HG03439 (cell line): ENCODE data around the gene TNRC6B.
"Not testable (repeated sequence)": the region's sequence is repeated elsewhere in the genome, so short reads cannot be mapped to it uniquely, and the experiment has no call there.

Experiments
- ATAC-seq: cut with Tn5 transposase; IDR thresholded peaks from one replicate; pipeline ENCODE4 v1.9.1; 2021; ENCODE audit warnings: mild to moderate bottlenecking, moderate library complexity; ENCODE audit not compliant: unreplicated experiment

TNRC6B gene, protein sequence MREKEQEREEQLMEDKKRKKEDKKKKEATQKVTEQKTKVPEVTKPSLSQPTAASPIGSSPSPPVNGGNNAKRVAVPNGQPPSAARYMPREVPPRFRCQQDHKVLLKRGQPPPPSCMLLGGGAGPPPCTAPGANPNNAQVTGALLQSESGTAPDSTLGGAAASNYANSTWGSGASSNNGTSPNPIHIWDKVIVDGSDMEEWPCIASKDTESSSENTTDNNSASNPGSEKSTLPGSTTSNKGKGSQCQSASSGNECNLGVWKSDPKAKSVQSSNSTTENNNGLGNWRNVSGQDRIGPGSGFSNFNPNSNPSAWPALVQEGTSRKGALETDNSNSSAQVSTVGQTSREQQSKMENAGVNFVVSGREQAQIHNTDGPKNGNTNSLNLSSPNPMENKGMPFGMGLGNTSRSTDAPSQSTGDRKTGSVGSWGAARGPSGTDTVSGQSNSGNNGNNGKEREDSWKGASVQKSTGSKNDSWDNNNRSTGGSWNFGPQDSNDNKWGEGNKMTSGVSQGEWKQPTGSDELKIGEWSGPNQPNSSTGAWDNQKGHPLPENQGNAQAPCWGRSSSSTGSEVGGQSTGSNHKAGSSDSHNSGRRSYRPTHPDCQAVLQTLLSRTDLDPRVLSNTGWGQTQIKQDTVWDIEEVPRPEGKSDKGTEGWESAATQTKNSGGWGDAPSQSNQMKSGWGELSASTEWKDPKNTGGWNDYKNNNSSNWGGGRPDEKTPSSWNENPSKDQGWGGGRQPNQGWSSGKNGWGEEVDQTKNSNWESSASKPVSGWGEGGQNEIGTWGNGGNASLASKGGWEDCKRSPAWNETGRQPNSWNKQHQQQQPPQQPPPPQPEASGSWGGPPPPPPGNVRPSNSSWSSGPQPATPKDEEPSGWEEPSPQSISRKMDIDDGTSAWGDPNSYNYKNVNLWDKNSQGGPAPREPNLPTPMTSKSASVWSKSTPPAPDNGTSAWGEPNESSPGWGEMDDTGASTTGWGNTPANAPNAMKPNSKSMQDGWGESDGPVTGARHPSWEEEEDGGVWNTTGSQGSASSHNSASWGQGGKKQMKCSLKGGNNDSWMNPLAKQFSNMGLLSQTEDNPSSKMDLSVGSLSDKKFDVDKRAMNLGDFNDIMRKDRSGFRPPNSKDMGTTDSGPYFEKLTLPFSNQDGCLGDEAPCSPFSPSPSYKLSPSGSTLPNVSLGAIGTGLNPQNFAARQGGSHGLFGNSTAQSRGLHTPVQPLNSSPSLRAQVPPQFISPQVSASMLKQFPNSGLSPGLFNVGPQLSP (N-terminal part only)

GRCh38 chr22:40177738-40178416 lies at the start of gene TNRC6B:
TSS of gene TNRC6B (plus strand) at chr22:40177925. CDS start at chr22:40178136, 211 bp downstream.
- ATAC-seq, result peak; percentile 88

- ATAC-seq, result no peak
Observed at GRCh38 chr22:40128989-40129388, 48.7 kb upstream of the TNRC6B start.

DNA sequence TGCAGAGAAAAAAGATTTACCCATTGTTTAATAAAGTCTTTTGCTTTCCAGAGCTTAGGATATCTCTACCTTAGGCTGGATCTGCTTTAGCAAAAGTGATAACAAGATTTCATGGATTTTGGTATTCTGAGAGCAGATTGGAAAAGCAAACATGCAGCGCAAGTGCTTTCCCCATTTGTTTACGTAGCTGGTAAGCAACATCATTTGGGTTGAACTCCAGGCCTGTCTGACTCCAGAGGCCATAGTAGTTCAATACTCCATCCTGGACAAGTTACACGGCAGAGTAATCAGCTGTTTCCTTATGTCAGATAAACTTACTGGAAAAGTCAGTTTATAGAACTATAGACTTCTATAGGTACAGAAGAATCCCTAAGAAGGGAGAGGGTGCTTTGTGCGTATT lies 40.6 kb upstream of the TNRC6B start:
- ATAC-seq, result no peak

- ATAC-seq, result no peak
Observed at GRCh38 chr22:40138866-40139265, 38.9 kb upstream of the TNRC6B start.

- no peak for ATAC-seq
Observed at GRCh38 chr22:40147388-40148176, 30.1 kb upstream of the TNRC6B start.

DNA sequence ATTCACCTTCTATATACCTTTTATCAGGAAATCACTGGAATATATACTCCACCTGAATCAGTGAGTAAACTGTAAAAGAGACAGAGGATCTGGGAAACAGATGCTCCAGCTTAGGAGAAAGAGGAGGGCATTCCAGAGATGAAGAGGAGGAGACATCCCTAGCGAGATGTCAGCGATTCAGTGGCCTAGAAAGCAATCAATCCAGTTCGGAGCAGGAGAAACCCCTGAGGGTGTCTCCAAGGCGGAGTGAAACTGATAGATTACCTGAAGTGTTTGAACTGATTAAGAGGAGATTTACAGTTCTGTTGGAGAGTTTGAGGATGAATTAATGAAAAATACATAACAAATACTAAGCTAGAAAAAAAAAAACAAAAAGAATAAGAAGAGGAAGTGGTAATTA lies 24.5 kb upstream of the TNRC6B start:
- ATAC-seq, result no peak

- ATAC-seq, result no peak
Observed at GRCh38 chr22:40153705-40154104, 24.0 kb upstream of the TNRC6B start.

DNA sequence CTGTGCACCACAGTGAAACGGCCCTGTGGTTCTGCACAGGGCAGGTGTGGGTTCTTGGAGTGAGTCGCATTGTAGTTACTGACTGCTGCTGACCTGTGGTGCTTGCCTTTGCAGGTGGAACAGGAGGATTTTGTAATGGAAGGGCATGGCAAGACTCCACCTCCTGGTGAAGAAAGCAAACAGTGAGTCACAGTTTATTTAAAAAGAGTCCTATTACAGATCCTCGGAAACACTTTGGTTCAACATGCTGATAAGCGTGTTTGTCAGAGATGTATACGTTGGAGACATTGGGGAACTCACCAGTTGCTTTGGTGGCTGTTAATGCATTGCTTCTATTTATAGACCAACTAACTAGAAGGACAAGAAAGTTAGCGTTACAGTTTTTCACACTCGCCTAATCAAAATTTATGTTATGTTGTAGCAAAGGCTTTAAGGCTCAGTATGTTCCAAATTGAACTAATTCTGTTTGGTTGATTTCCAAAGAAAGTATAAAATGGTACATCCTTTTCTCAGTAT lies 21.7 kb upstream of the TNRC6B start:
- ATAC-seq, result no peak

- not testable (repeated sequence) for ATAC-seq
Observed at GRCh38 chr22:40156682-40157081, 21.0 kb upstream of the TNRC6B start.

DNA sequence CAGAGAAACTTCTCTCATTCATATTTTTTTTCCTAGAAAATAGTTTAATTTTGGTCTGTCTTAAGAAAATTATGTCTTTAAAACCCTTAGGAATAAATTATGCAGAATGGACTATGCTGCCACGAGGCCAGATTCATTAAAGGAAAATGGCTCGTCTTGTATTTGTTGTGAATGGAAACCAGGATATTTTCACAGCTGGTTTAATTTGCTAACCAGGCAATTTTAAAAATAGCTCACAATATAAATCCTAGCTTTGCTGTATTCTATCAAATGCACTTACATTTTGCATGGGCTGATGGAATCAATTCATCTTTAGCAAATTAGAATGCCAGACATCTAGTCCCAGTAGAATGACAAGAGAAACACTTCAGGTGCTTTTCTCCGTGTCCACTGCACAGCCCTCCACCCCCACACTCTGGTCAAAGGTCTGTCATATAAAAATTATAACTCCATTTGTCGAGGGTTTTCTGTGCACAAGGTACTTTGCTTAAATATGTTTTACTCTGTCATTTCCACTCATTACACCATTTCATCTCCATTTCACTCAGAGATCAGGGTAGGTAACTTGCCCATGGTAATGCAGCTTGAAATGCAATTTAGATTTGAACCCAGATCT lies 20.3 kb upstream of the TNRC6B start:
- no peak for ATAC-seq

GRCh38 chr22:40161194-40161593 lies 16.5 kb upstream of the TNRC6B start:
- ATAC-seq, result no peak

DNA sequence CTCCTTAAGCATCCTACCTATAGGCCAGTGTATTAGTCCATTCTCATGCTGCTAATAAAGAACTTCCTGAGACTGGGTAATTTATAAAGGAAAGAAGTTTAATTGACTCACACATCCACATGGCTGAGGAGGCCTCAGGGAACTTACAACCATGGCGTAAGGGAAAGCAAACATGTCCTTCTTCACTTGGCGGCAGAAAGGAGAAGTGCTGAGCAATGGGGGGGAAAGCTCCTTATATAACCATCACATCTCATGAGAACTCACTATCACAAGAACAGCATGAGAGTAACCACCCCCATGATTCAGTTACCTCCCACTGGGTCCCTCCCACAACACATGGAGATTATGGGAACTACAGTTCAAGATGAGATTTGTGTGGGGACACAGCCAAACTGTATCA lies 12.2 kb upstream of the TNRC6B start:
- ATAC-seq, result not testable (repeated sequence)

DNA sequence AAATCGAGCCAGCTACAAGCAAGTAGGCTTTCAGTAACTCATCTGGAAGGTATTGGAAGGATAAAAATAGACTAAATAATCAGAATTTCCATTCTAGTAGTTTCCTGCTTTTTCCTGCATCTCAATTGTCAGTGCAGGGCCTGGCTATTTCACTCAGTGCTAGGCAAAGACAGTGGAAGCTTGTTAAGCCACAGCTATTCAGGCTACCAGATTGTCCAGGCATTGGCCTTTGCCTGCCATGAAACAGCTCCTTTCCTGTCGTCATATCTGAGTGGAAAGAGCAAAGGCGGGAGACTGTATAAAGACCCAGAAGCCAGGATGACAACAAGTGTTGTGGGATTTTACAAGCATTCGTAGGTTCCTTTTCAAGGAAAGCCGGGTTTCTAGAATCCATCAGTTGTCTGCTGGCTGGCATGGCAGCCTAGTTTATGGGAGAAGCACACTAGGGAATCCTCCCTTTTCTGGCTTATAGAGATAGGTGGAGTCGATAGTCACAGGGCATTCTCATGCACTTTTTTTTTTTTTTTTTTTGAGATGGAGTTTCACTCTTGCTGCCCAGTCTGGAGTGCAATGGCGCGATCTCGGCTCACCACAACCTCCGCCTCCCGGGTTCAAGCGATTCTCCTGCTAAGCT lies 2.0 kb upstream of the TNRC6B start:
- ATAC-seq, result no peak

- no peak for ATAC-seq
Observed at GRCh38 chr22:40176921-40177737, 596 bp upstream of the TNRC6B start.

DNA sequence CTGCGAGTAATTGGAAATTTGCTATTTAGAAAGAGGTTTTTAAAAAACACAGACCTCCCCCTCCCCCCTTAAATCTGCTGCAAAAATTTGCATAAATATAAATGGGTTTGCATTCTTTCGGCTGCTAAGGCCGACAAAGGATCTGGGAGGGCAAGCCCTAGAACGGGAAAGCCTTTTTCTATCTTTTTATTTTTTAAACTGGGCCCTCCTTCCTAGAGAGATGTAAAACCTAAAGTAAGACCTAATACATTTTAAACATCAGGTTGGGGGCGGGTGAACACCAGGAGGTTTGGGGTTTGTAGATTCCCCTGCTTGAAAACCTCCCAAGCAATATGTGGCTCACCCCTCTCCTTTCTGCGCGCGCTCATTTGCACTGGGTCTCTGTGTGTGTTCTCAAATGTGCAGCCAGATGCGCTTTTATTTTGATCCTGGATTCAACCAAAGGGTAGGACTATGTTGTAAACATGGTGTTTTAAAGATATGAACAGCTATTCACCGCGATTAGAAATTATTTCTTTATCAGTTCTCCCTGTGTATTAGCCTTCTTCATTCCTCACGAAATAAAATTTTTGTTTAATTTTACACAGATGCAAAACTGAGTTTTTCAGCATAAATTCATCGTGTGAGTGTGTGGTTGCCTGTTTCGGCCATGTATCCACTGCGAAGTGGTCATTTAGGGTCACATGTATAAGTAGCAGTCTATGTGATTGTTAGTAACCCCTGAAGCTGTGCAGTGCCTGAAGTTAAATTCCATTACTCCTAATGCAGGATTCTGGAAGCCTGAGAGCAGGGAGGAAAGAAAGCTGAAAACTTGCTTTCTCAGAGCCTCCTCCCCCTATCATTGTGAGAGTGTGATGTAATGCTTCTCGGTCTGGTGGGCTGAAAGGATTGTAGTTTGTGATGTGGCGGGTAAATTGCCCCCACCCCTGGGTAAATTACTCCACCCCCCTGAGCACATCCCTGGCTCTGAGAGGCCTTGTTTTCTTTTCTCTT lies 988 bp downstream of the TNRC6B start:
- no peak for ATAC-seq

GRCh38 chr22:40179526-40179925 lies 1.8 kb downstream of the TNRC6B start:
- no peak for ATAC-seq

DNA sequence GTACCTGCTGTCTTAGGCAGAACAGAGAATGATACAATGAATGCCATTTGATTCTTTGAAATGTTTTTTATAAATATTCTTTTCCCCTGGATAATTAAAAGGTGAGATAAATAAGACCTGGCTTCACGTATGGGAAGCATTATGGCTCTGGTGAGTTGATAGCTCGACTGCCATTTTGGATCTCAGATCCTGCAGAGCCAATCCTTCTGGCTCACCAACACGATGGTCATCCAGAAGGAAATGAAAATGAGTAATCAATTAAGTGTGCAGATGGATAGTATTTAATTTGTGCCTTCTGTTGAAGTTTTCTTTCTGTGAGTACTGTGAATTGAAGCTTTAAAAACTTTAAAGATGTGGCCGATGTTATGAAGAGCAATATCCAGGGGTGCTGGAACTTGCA lies 2.7 kb downstream of the TNRC6B start:
- no peak for ATAC-seq
